Heart right ventricle (tissue), 16 donors: ENCODE measurements around the gene TRMT11. TPM values are rescaled to one million over a fixed set of nuclear protein-coding genes. Genes with fewer than 3 reads are reported as not detected.

Source experiments
- ATAC-seq, 8 donors: fragments of 200-7000 bp; cut with Tn5 transposase; one replicate each; pipeline ENCODE4 v1.9.1; 2020; ENCODE audit warnings: mild to moderate bottlenecking in 8 of 8, moderate library complexity in 8 of 8, moderate number of reproducible peaks in 1 of 8
- DNase-seq, 2 donors: peaks; one replicate each; pipeline ENCODE4 v3.0.0-alpha.2; 2020
- H3K27ac ChIP-seq, 10 donors: fragments of 200-600 bp; sonication (generic) in 2 of 10; one replicate each; pipeline versions ENCODE4 v1.5.0 to v1.8.0; 2020 to 2022; ENCODE audit warnings: mild to moderate bottlenecking in 3 of 10
- H3K27me3 ChIP-seq, 7 donors: fragments of 200-600 bp; one replicate each; pipeline ENCODE4 v1.8.0; 2021 to 2022; ENCODE audit warnings: mild to moderate bottlenecking in 2 of 7
- H3K36me3 ChIP-seq, 9 donors: fragments of 200-600 bp; sonication (generic) in 1 of 9; one replicate each; pipeline versions ENCODE4 v1.5.0 to v1.8.0; 2020 to 2022; ENCODE audit warnings: mild to moderate bottlenecking in 2 of 9
- H3K4me1 ChIP-seq, 9 donors: fragments of 200-600 bp; sonication (generic) in 1 of 9; one replicate each; pipeline versions ENCODE4 v1.5.0 to v1.8.0; 2020 to 2022; ENCODE audit warnings: mild to moderate bottlenecking in 4 of 9
- H3K4me3 ChIP-seq, 10 donors: fragments of 200-600 bp; sonication (generic) in 2 of 10; one replicate each; pipeline versions ENCODE4 v1.5.0 to v1.8.0; 2020 to 2022; ENCODE audit warnings: mild to moderate bottlenecking in 7 of 10, moderate library complexity in 2 of 10
- H3K9me3 ChIP-seq, 11 donors: fragments of 200-600 bp in 10 of 11; sonication (generic) in 2 of 11; one replicate each; pipeline versions ENCODE4 v1.5.0 to v1.8.0; 2013 to 2022; ENCODE audit warnings: mild to moderate bottlenecking in 2 of 11, control low read depth in 1 of 11, moderate library complexity in 1 of 11
- CTCF ChIP-seq, 9 donors: fragments of 200-600 bp; sonication (generic) in 2 of 9; IDR thresholded peaks; one replicate each; pipeline versions ENCODE4 v1.5.0 to v1.8.0; 2021 to 2022; ENCODE audit warnings: antibody characterized with exemption in 9 of 9, mild to moderate bottlenecking in 5 of 9, moderate library complexity in 1 of 9
- WGBS, 2 donors: extraction: QIAGEN DNeasy Blood & Tissue Kit; methylation state at CpG; one replicate each; pipeline ENCODE4 v1.1.7; 2013; ENCODE audit warnings: inconsistent platforms in 1 of 2; 5-methylcytosine and 5-hydroxymethylcytosine counted together
- intact Hi-C, 10 donors: fragments of 100-400 bp; cut with DNase I; formaldehyde crosslinking; loops; one replicate each; pipeline versions ENCODE4 v1.11.1 to v1.14.2; 2022
- polyA plus RNA-seq, 2 donors: library from polyadenylated mRNA; stranded (reverse); fragments of 200-250 nt; gene quantifications; one replicate each; pipeline ENCODE4 v1.2.3, GENCODE V29; 2013
- total RNA-seq, 10 donors: library from RNA; stranded (reverse); fragmentation: NEBNext Ultra II Directional in 3 of 10; extraction: Animal tissue kit (Norgen Biotek cat#: 25700) in 3 of 10; gene quantifications; one replicate each; pipeline versions ENCODE4 v1.2.1 to v1.2.4, GENCODE V29; 2021 to 2023
- donor health status: Arrhythmogenic right ventricular cardiomyopathy.
- donor health status: ischemic (EF 13 %, LVEDD 7.1; RV severe dilation, severe dysfunction).
- donor health status: healthy with polysubstance abuse.
- donor health status: DM: no; HTN: yes; CAD: no.
- donor health status: DM: no; HTN: no; CAD: no.
- donor health status: ischemic (EF 25% LVEDD 6.9; RV normal size, moderate dysfunction).
- donor health status: ischemic (EF 25% LVEDD 5.7; RV mildly dilated, moderate dysfunction).
- donor health status: healthy.
- donor health status: DM: yes; HTN: yes; CAD: no.
- donor health status: Ischemic cardiomyopathy.
- donor health status: ischemic (EF 35%, LVEDD 5.7; RV mildly dilated, moderate dysfunction).
- donor health status: nonischemic (EF 11% LVEDD 7.7; RV severe dilation, severe dysfunction).
- donor health status: DM: yes; HTN: yes; CAD: no.
- donor health status: PGD.
- donor health status: ischemic (EF 29% LVEDD 5.4; RV normal size, mild dysfunction).
- donor health status: nonischemic (EF 23%, LVEDD 6.1; RV moderate dilation, normal function).

The TRMT11 gene
- total and polyA plus RNA-seq, 12 donors = 7.2 to 15.8 (median 11.0) TPM

GRCh38 chr6:126066053-126067048 is 80.0 kb downstream of the TRMT11 start:
- no peak for TF ChIP-seq CTCF (IDR thresholded peaks at IDR 0.05)
- no peak for DNase-seq
- Histone ChIP-seq H3K36me3 (peaks cover 0 to 6% (median 0%) of the 10 kb centered on the region in 9 donors), H3K9me3 (peaks cover 0 to 8% (median 0%) of the 10 kb centered on the region in 11 donors), H3K4me3 (no peak overlapping the region), H3K4me1 (no peaks in the 10 kb centered on the region), H3K27me3 (no peaks in the 10 kb centered on the region), H3K27ac (no peak overlapping the region)
- 93 to 96% methylated on average over 12 of the region's 12 CpGs for WGBS, 2 donors
- intact Hi-C loops = no loop called here
- no peak for ATAC-seq

- DNase-seq = no peak
- Histone ChIP-seq H3K4me3 (no peak overlapping the region), H3K4me1 (no peaks in the 10 kb centered on the region), H3K9me3 (peaks cover 0 to 8% (median 0%) of the 10 kb centered on the region in 11 donors), H3K27ac (no peak overlapping the region), H3K27me3 (no peaks in the 10 kb centered on the region), H3K36me3 (no peaks in the 10 kb centered on the region)
- intact Hi-C loops = no loop called here
- TF ChIP-seq CTCF (IDR thresholded peaks at IDR 0.05) = no peak
- WGBS, 2 donors = 96 to 97% methylated on average over 3 of the region's 3 CpGs
- no peak for ATAC-seq
Measured at GRCh38 chr6:126067073-126067472, 80.7 kb downstream of the TRMT11 start.

- intact Hi-C loops = no loop called here
- Histone ChIP-seq H3K4me3 (no peak overlapping the region), H3K27ac (no peak overlapping the region), H3K9me3 (peaks cover 0 to 8% (median 0%) of the 10 kb centered on the region in 11 donors), H3K36me3 (no peaks in the 10 kb centered on the region), H3K27me3 (no peaks in the 10 kb centered on the region), H3K4me1 (no peaks in the 10 kb centered on the region)
- no peak for TF ChIP-seq CTCF (IDR thresholded peaks at IDR 0.05)
- peak in 1 of 2 donors; percentile 14 for DNase-seq
- no peak for ATAC-seq
- WGBS, 2 donors = 69 to 71% methylated on average over 6 of the region's 6 CpGs
Measured at GRCh38 chr6:126069449-126069848, 83.1 kb downstream of the TRMT11 start.

GRCh38 chr6:126071000-126071647 is 84.8 kb downstream of the TRMT11 start:
- intact Hi-C loops = no loop called here
- ATAC-seq = no peak
- 81 to 86% methylated on average over 7 of the region's 7 CpGs for WGBS, 2 donors

More at GRCh38 chr6:126071000-126071647, 84.8 kb downstream of the TRMT11 start:
- no peaks in the 10 kb centered on the region for H3K36me3 ChIP-seq
- no peak overlapping the region for H3K4me3 ChIP-seq
- H3K9me3 ChIP-seq = peaks cover 0 to 5% (median 0%) of the 10 kb centered on the region in 11 donors
- DNase-seq = no peak
- H3K27me3 ChIP-seq = no peaks in the 10 kb centered on the region
- H3K4me1 ChIP-seq = no peaks in the 10 kb centered on the region
- TF ChIP-seq CTCF (IDR thresholded peaks at IDR 0.05) = no peak
- no peak overlapping the region for H3K27ac ChIP-seq
